DMS53 (cell line): Measurements from ENCODE around the gene CFAP161.

Experiments
- DNase-seq: peaks from one replicate; lab custom pipeline; 2025; lab: John Stamatoyannopoulos, UW

The CFAP161 gene

GRCh38 chr15:81133782-81134461 lies at the start of gene CFAP161:
Gene CFAP161 (plus strand): TSS chr15:81134270. CDS start chr15:81134330, 60 bp downstream.
- peak; percentile 91 for DNase-seq

DNA sequence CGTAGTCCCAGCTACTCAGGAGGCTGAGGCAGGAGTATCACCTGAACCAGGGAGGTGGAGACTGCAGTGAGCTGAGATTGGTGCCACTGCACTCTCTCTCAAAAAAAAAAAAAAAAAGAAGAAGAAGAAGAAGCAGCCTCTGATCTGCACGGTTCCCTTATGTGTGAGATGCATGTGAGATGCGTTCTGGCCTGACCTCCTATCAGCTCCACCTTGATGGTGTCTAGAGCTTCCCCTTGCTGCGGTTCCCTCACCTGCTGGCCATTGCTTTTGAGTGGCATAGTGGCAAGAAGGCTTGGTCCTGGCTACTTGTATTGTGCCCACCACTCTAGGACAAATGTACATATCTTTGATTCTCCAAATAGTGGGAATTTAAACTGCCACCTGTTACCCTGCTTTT lies 49.4 kb upstream of the CFAP161 start:
- no peak for DNase-seq

- no peak for DNase-seq
Observed at GRCh38 chr15:81085213-81085612, 48.9 kb upstream of the CFAP161 start.

GRCh38 chr15:81085898-81086297 lies 48.2 kb upstream of the CFAP161 start:
- no peak for DNase-seq

DNA sequence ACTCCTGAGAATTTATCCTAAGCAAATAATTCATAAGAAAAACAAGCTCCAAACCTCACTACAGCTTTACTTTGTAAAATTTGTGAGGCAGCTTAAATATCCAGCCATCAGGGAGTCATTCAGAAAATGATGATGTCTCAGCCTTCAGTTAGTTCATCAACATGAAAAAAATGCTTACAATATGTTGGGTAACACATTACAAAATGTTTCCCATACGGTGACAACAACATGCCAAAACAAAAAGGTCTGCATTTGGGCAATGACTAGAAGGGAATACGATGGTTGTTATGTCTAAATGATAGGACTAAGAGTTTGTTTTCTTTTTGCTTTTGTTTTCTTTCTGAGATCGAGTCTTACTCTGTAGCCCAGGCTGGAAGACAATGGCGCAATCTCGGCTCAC lies 47.0 kb upstream of the CFAP161 start:
- no peak for DNase-seq

- no peak for DNase-seq
Observed at GRCh38 chr15:81087694-81088093, 46.4 kb upstream of the CFAP161 start.

DNA sequence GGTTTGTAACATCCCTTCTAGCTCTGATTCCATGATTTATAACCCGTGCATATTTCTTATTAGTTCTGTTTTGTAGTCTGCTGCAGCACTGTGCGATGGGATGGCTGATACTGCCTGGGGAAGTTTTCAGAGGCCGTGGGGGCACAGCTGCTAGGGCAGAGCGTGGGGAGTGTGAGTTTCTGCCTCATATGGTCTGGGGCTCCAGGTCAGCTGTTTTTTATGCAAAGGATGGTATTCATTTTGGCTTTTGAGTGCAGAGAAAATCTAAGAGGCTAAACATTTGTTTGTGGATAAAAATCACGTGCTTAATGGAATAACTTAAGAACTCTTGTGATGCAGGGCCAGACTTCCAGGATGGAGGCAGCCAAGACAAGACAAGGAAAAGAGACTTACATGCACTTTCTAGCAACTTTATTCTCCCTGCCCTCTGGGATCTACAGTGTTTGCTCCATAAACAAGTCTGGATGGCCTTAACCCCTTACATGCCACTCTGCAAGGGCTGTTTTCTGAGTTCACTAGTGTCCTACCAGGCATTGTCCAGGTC lies 45.5 kb upstream of the CFAP161 start:
- DNase-seq: no peak

DNA sequence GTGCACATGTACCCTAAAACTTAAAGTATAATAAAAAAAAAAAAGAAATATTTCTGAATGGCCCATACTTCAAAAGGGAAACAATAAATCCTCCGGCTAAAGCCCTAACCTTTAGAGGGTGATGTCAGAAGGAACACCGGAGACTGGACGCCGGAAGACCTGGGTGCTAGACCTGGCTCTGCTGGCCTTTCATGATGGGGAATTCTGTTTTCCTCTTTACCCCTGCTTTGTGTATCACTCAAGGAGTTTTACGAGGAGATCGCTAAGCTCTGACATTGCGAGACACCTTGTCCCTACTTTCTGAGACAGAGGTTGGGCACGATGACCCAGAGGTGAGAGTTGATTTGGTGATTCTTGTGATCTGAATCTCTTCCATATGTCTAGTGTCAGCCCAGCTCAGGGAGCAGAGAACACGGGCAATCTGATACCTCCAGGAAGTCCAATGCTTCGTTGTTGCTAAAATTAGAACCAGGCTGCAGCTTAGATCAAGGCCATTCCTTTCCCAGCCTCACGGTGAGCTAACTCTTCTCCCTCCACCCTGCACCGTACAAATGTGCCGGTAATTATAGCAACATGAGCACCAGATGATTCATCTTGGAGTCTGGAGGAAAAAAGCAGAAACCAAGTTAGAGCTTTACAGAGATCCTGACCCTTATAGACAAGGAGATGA lies 42.0 kb upstream of the CFAP161 start:
- DNase-seq: peak; percentile 57

- DNase-seq: no peak
Observed at GRCh38 chr15:81092559-81092902, 41.5 kb upstream of the CFAP161 start.

GRCh38 chr15:81093961-81094360 lies 40.1 kb upstream of the CFAP161 start:
- no peak for DNase-seq

DNA sequence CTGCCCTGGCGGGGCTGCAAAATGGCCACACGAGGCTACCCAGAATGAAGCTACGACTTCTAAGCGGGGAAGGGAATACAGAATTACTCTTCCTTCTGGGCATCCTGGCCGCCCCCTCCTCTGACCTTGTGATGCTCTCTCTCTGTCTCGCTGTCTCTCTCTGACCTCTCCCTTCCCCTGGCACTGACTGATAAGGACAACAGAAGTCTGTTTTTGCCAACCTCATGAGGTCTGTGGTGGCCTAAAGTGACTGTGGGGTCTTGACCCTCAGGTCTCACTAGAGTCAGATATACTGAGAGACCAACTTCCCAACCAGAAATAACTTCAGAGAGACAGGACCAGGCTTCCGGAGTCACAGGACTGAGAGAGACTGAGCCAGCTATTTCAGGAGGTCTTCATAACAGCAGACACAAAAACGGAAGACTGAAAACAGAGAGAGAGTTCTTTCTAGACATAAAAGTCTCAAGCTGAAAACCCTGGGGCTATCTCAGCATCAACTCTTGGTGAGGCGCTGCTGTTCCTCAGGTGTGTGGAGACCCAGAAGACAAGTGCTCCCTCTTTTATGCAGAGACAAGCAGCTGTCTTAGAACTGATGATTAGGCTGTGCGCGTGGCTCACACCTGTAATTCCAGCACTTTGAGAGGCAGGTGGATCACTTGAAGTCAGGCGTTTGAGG lies 38.2 kb upstream of the CFAP161 start:
- no peak for DNase-seq

DNA sequence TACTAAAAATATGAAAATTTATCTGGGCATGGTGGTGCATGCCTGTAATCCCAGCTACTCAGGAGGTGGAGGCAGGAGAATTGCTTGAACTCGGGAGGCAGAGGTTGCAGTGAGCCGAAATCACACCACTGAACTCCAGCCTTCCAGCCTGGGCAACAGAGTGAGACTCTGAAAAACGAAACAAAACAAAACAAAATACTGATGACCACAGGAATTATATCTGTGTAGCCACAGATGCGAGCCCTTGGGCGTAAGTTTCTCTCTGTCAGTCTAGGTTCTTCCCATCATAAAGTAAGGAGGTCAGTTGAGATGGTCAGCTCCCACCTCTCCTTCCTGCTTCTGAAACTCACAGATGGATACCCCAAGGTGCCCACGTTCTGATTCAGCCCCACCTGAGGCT lies 37.7 kb upstream of the CFAP161 start:
- DNase-seq: no peak

- DNase-seq: no peak
Observed at GRCh38 chr15:81097116-81097889, 36.8 kb upstream of the CFAP161 start.

DNA sequence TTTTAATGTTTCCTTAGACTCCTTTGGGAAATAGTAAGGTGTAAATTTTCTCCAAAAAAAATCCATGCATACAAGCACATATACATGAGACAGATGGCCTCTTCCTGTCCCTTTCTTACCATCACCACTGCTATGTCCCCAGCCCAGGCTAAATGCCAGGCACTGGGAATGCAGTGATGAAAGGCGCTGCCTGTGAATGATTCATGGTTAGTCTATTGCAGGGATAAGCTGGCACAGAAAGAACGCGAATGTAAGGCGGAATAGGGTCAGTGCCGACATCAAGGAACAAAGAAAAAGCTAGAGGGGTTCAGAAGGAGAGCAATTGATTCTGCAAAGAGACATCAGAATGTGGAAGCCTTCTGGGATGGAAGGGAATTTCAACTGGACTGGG lies 36.2 kb upstream of the CFAP161 start:
- DNase-seq: no peak

GRCh38 chr15:81098349-81098748 lies 35.7 kb upstream of the CFAP161 start:
- no peak for DNase-seq

- DNase-seq: no peak
Observed at GRCh38 chr15:81098861-81099651, 35.0 kb upstream of the CFAP161 start.

DNA sequence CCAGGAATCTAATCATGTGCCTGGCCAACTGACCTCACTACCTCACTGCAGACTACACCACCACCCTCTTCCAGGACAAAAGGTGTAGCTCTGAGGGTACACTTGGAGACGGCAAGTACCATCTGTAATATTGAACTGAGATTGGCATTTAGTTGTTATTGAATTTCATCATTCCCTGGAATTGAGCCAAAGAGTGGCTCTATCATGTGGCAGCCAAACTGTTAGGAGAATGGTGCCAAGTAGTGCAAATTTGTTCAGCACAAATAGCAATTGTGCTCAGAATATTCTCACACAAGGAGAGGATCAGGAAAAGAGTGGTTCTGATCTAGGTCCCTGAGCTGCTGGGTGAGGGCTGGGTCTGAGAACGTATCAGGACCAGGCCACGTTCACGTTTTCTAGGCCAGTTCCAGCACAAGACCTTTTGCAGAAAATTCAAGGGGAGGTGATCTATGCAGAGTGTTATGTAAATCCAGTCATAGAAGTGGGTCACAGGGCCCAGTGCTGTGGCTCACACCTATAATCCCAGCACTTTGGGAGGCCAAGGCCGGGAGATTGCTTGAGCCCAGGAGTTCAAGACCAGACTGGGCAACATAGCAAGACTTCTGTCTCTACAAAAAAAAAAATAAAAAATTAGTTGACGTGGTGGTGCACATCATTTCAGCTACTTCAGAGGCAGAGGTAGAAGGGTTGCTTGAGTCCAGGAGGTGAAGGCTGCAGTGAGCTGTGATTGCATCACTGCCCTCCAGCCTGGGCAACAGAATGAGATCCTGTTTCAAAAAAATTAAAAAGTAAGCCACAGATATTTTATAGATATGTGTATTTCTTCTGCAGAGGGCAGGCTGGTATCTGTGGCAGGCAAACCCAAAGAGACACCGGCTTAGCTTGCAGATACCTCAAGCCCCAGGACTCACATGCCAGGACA lies 31.9 kb upstream of the CFAP161 start:
- DNase-seq: no peak

DNA sequence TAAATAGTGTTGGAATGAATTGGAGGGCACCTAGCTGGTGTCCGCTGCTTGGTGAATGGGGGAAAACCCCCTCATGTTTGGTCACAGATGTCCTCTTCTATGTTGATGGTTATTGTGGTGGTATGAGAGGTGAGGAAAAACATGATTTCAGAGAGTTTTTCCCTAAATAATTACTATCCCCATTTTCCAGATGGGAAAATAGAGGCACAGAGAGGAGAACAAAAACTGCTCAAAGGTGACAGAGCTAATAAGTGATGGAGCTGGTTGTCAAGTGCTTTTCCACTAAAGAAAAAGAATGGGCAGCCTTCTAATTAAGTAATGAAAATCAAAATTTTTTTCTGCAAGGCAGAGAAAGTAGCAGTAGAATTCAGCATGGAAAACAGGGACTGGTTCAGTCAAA lies 30.2 kb upstream of the CFAP161 start:
- DNase-seq: no peak

DNA sequence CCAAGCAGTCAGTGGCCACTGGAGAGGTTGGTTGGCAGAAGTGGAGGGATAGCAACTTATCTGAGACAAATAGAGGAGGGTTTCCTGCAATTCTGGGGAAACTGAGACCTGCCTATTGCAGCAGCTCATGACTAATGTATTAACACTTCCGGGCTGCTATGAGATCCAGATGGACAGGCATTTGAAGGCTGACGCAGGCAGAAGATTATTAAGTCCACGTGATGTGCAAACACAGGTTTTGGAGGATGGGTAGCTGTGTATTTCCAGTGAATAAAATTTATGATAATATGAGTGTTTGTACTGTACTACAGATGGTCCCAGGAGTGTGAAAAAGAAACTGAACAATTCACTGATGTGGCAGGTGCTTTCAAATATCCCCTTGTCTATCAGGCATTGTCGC lies 28.5 kb upstream of the CFAP161 start:
- DNase-seq: no peak

DNA sequence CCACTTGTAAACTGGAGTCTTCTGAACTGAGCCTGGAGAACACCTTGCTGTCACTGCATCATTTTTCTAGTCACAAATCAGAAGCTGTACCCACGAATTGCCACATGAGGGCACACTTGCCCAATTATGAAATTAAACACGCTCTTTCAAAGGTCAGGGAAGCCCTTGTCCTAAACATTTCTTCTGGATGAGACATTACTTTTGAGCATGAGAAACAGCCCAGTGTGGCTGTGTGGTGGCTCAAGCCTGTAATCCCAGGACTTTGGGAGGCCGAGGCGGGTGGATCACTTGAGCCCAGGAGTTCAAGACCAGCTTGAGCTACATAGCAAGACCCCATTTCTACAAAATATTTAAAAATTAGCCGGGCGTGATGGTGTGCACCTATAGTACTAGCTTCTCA lies 27.5 kb upstream of the CFAP161 start:
- DNase-seq: peak; percentile 70
